K562 (cell line): ENCODE results near the gene SAMD14. TPM values are rescaled to one million over a fixed set of nuclear protein-coding genes. Genes with fewer than 3 reads are reported as not detected.
A peak's percentile ranks its signal among the peaks of the same experiment; 100 is the strongest.

Experiments used
- CXXC5 ChIP-seq: fragments of 250-450 bp; sonication (Bioruptor Pico); IDR thresholded peaks from 2 replicates; pipeline ENCODE4 v1.8.0; 2022; ENCODE audit warnings: inconsistent platforms, mild to moderate bottlenecking, moderate library complexity
- E4F1 ChIP-seq: fragments of 250-450 bp; sonication (Bioruptor Pico); IDR thresholded peaks from 2 replicates; pipeline ENCODE4 v1.5.0; 2021; ENCODE audit warnings: mild to moderate bottlenecking, borderline replicate concordance
- EWSR1 ChIP-seq: fragments of 450-650 bp; IDR thresholded peaks from 2 replicates; pipeline ENCODE4 v1.6.1; 2018; ENCODE audit warnings: borderline replicate concordance, mild to moderate bottlenecking, low read depth, moderate library complexity; ENCODE audit not compliant: partially characterized antibody
- NFIC ChIP-seq: fragments of 450-650 bp; IDR thresholded peaks from 2 replicates; pipeline ENCODE4 v1.6.1; 2017; ENCODE audit warnings: mild to moderate bottlenecking, inconsistent platforms
- NRF1 ChIP-seq, 2 experiments: fragments of 450-650 bp; IDR thresholded peaks in 1 of 2; conservative IDR thresholded peaks in 1 of 2; 2 replicates each; pipeline ENCODE4 v1.6.1; 2014; ENCODE audit warnings: mild to moderate bottlenecking in 2 of 2
- POLR2A ChIP-seq: fragments of 450-650 bp; conservative IDR thresholded peaks from 2 replicates; pipeline ENCODE4 v1.6.1; 2016
- POLR3G ChIP-seq: IDR thresholded peaks from 2 replicates; pipeline ENCODE4 v1.6.1; 2011; ENCODE audit not compliant: insufficient read length, insufficient replicate concordance; ENCODE audit errors: extremely low read depth
- PRMT5 ChIP-seq: sonication (generic); formaldehyde crosslinking; IDR thresholded peaks from 2 replicates; pipeline ENCODE4 v1.5.0; 2020; ENCODE audit warnings: missing genetic modification reagents
- SMARCE1 ChIP-seq: fragments of 450-650 bp; IDR thresholded peaks from 2 replicates; pipeline ENCODE4 v1.7.1; 2016; ENCODE audit warnings: mild to moderate bottlenecking
- SPI1 ChIP-seq: IDR thresholded peaks from 2 replicates; pipeline ENCODE4 v1.6.1; 2011; ENCODE audit warnings: low read depth, low read length, control low read depth, borderline replicate concordance
- STAT5B ChIP-seq: fragments of 250-450 bp; sonication (Bioruptor Pico); IDR thresholded peaks from 2 replicates; pipeline ENCODE4 v1.8.0; 2021; ENCODE audit warnings: mild to moderate bottlenecking, inconsistent platforms
- TCF3 ChIP-seq: sonication (generic); formaldehyde crosslinking; IDR thresholded peaks from 2 replicates; pipeline ENCODE4 v1.4.0; 2020; ENCODE audit warnings: mild to moderate bottlenecking, missing genetic modification reagents
- TEAD2 ChIP-seq: fragments of 450-650 bp; IDR thresholded peaks from 2 replicates; pipeline ENCODE4 v1.6.1; 2016; ENCODE audit warnings: missing genetic modification characterization, control low read depth, missing compliant biosample characterization
- TFAP4 ChIP-seq: sonication (generic); formaldehyde crosslinking; IDR thresholded peaks from 2 replicates; pipeline ENCODE4 v1.8.0; 2022; ENCODE audit warnings: missing genetic modification reagents, mild to moderate bottlenecking, moderate library complexity, borderline replicate concordance
- UBTF ChIP-seq, 2 experiments: IDR thresholded peaks; 2 replicates each; pipeline ENCODE4 v1.6.1; 2012; ENCODE audit warnings: improper control_type of control experiment in 2 of 2, low read depth in 2 of 2, low read length in 2 of 2, borderline replicate concordance in 1 of 2
- USF1 ChIP-seq: sonication (generic); formaldehyde crosslinking; IDR thresholded peaks from 2 replicates; pipeline ENCODE4 v1.9.0; 2022; ENCODE audit warnings: mild to moderate bottlenecking, missing genetic modification reagents
- ZBTB33 ChIP-seq: sonication (generic); formaldehyde crosslinking; IDR thresholded peaks from 2 replicates; pipeline ENCODE4 v1.8.1; 2023; ENCODE audit warnings: mild to moderate bottlenecking, missing genetic modification reagents
- ZNF316 ChIP-seq: fragments of 450-650 bp; IDR thresholded peaks from 2 replicates; pipeline ENCODE4 v1.6.1; 2016
- ZNF695 ChIP-seq: fragments of 450-650 bp; formaldehyde crosslinking; IDR thresholded peaks from 2 replicates; pipeline ENCODE4 v1.4.0; 2020; ENCODE audit warnings: mild to moderate bottlenecking, moderate library complexity
- polyA plus RNA-seq, 8 experiments: library from polyadenylated mRNA; depleted of rRNA in 4 of 8; stranded (reverse) in 5 of 8; unstranded in 3 of 8; fragments of >200 nt; fragmentation: Nextera tagmentation in 2 of 8; fragmentation: Illumina TruSeq in 1 of 8; extraction: Ambion mirVana in 2 of 8; extraction: Trizol in 1 of 8; gene quantifications; 2 replicates each; pipeline versions ENCODE4 v1.2.1 to v1.2.3, GENCODE V29; 2011 to 2014; ENCODE audit warnings: inconsistent platforms in 1 of 8, missing spikeins in 1 of 8
- total RNA-seq, 7 experiments: library from RNA; depleted of rRNA in 6 of 7; stranded (reverse); fragments of >200 nt in 6 of 7; fragmentation: Illumina TruSeq in 2 of 7; extraction: Trizol in 2 of 7; gene quantifications; 2 replicates each; pipeline versions ENCODE4 v1.2.1 to v1.2.3, GENCODE V29; 2011 to 2021; ENCODE audit warnings: low replicate concordance in 1 of 7

Gene SAMD14
- total and polyA plus RNA-seq, 9 of the 15 experiments (the other 6 are each of a cell fraction or from before 2014, with no cell fraction given), result 0.04 to 0.07 TPM; not detected in 7

- no peak for TF ChIP-seq E4F1
- no peak for TF ChIP-seq NFIC
- TF ChIP-seq ZNF695, result no peak
- TF ChIP-seq CXXC5, result no peak
- TF ChIP-seq POLR3G, result no peak
- peak; percentile 41; the same call in 1 of the 2 replicates for TF ChIP-seq TCF3 (CRISPR knock-in tag)
- TF ChIP-seq USF1 (CRISPR knock-in tag), result no peak
- no peak for TF ChIP-seq SMARCE1
- no peak for TF ChIP-seq UBTF (IDR thresholded peaks at IDR 0.05; ENCODE audit: borderline replicate concordance in 1 of 2, low read depth in 2 of 2, low read length in 2 of 2)
- TF ChIP-seq POLR2A, result no peak
- TF ChIP-seq TEAD2, result no peak
- TF ChIP-seq TFAP4, result peak; percentile 30; the same call in 1 of the 2 replicates
- TF ChIP-seq SPI1, result no peak
- peak; percentile 70 for TF ChIP-seq ZNF316
- TF ChIP-seq EWSR1, result no peak
- no peak for TF ChIP-seq PRMT5 (CRISPR knock-in tag)
- no peak for TF ChIP-seq NRF1 (conservative IDR thresholded peaks at IDR 0.05 in 1 of 2, IDR thresholded peaks at IDR 0.05 in 1 of 2)
- TF ChIP-seq ZBTB33 (CRISPR knock-in tag), result no peak
- no peak for TF ChIP-seq STAT5B (CRISPR knock-in tag)
These were observed 2.1 kb downstream of the SAMD14 start (continued) for GRCh38 chr17:50127697-50128361.
